GM18499 (cell line): ENCODE results near the gene OR1K1.

ENCODE experiments used
- ATAC-seq: cut with Tn5 transposase; IDR thresholded peaks from one replicate; pipeline ENCODE4 v1.9.1; 2021; ENCODE audit warnings: moderate number of reproducible peaks; ENCODE audit not compliant: insufficient read depth, unreplicated experiment

Gene OR1K1

GRCh38 chr9:122846371-122846940 is 46.5 kb downstream of the OR1K1 start:
- ATAC-seq: no peak

- no peak for ATAC-seq
Measured at GRCh38 chr9:122848256-122848943, 48.5 kb downstream of the OR1K1 start.
